ENCODE measurements around the gene SCMH1. TPM values are rescaled to one million over a fixed set of nuclear protein-coding genes. Genes with fewer than 3 reads are reported as not detected.
A peak's percentile ranks its signal among the peaks of the same experiment; 100 is the strongest.

The SCMH1 gene
- total RNA-seq, 6 experiments from 2014 or later: 16.9 to 24.4 (median 21.7) TPM

- no peaks in the 10 kb centered on the region for H3K9me3 Mint-ChIP-seq
- H3K36me3 Mint-ChIP-seq (ENCODE audit: low read depth): peaks cover 16% of the 10 kb centered on the region; the same call in 1 of the 2 replicates
- peaks cover 7% of the 10 kb centered on the region for H3K4me1 Mint-ChIP-seq (ENCODE audit: low read depth)
- peaks cover 20% of the 10 kb centered on the region for H3K27me3 Mint-ChIP-seq (ENCODE audit: insufficient read depth)
- DNase-seq: no peak
- no peak for TF ChIP-seq CTCF (IDR thresholded peaks at IDR 0.05)
- H3K27ac Mint-ChIP-seq: peak overlapping the region; percentile 54; the same call in 1 of the 2 replicates
- no peak overlapping the region for H3K4me3 Mint-ChIP-seq
Observed at GRCh38 chr1:41022424-41022823, 219.7 kb downstream of the SCMH1 start.

- peaks cover 20% of the 10 kb centered on the region for H3K27me3 Mint-ChIP-seq (ENCODE audit: insufficient read depth)
- peak; percentile 19 for DNase-seq
- H3K9me3 Mint-ChIP-seq: no peaks in the 10 kb centered on the region
- H3K4me1 Mint-ChIP-seq (ENCODE audit: low read depth): peaks cover 7% of the 10 kb centered on the region
- peaks cover 15% of the 10 kb centered on the region; the same call in 1 of the 2 replicates for H3K36me3 Mint-ChIP-seq (ENCODE audit: low read depth)
- H3K27ac Mint-ChIP-seq: peak within 1 kb of the TSS; percentile 63
- no peak for TF ChIP-seq CTCF (IDR thresholded peaks at IDR 0.05)
- no peak within 1 kb of the TSS; the same call in 1 of the 2 replicates for H3K4me3 Mint-ChIP-seq
Observed at GRCh38 chr1:41021526-41022308, 220.4 kb downstream of the SCMH1 start, which contains the start of gene SLFNL1. SLFNL1 (minus strand) TSS chr1:41021725; CDS start chr1:41020660, 1,065 bp downstream.

- peak overlapping the region; percentile 63 for H3K27ac Mint-ChIP-seq
- DNase-seq: no peak
- H3K4me1 Mint-ChIP-seq (ENCODE audit: low read depth): peaks cover 7% of the 10 kb centered on the region
- peaks cover 15% of the 10 kb centered on the region; the same call in 1 of the 2 replicates for H3K36me3 Mint-ChIP-seq (ENCODE audit: low read depth)
- H3K9me3 Mint-ChIP-seq: no peaks in the 10 kb centered on the region
- H3K4me3 Mint-ChIP-seq: no peak overlapping the region
- TF ChIP-seq CTCF (IDR thresholded peaks at IDR 0.05): no peak
- peaks cover 20% of the 10 kb centered on the region for H3K27me3 Mint-ChIP-seq (ENCODE audit: insufficient read depth)
Observed at GRCh38 chr1:41020654-41021053, 221.5 kb downstream of the SCMH1 start.

- no peak for DNase-seq
- H3K4me3 Mint-ChIP-seq: no peak overlapping the region
- no peak for TF ChIP-seq CTCF (IDR thresholded peaks at IDR 0.05)
- H3K4me1 Mint-ChIP-seq (ENCODE audit: low read depth): peaks cover 7% of the 10 kb centered on the region
- peak overlapping the region; percentile 63; the same call in 1 of the 2 replicates for H3K27ac Mint-ChIP-seq
- H3K36me3 Mint-ChIP-seq (ENCODE audit: low read depth): peaks cover 12% of the 10 kb centered on the region; the same call in 1 of the 2 replicates
- H3K27me3 Mint-ChIP-seq (ENCODE audit: insufficient read depth): peaks cover 20% of the 10 kb centered on the region
- H3K9me3 Mint-ChIP-seq: no peaks in the 10 kb centered on the region
Observed at GRCh38 chr1:41020109-41020576, 222.0 kb downstream of the SCMH1 start.

GRCh38 chr1:41019353-41019745 is 222.8 kb downstream of the SCMH1 start:
- no peak for TF ChIP-seq CTCF (IDR thresholded peaks at IDR 0.05)
- DNase-seq: no peak
- H3K4me1 Mint-ChIP-seq (ENCODE audit: low read depth): peaks cover 7% of the 10 kb centered on the region
- H3K36me3 Mint-ChIP-seq (ENCODE audit: low read depth): peaks cover 17% of the 10 kb centered on the region
- H3K4me3 Mint-ChIP-seq: no peak overlapping the region
- H3K27ac Mint-ChIP-seq: no peak overlapping the region
- peaks cover 22% of the 10 kb centered on the region for H3K27me3 Mint-ChIP-seq (ENCODE audit: insufficient read depth)
- no peaks in the 10 kb centered on the region for H3K9me3 Mint-ChIP-seq

Measured in HFFc6 (cell line).